GM18507 (cell line): Measurements from ENCODE around the gene SUPV3L1.
"Not testable (repeated sequence)": the region's sequence is repeated elsewhere in the genome, so short reads cannot be mapped to it uniquely, and the experiment has no call there.

Experiments used
- DNase-seq: peaks from one replicate; pipeline ENCODE4 v3.0.0; 2011; ENCODE audit warnings: low read depth; ENCODE audit not compliant: insufficient read length; ENCODE audit errors: extremely low spot score
- FAIRE-seq: peaks from 2 replicates; lab custom pipeline; 2011; peaks lifted over from hg19 to GRCh38; lab: Jason Lieb, UNC

Gene SUPV3L1

GRCh38 chr10:69179743-69180524, at the start of gene SUPV3L1:
Gene SUPV3L1, plus strand, starts transcription at chr10:69180234. Its CDS starts 58 bp downstream, at chr10:69180292.
- DNase-seq, result peak; percentile 86
- peak; percentile 96 for FAIRE-seq

GRCh38 chr10:69130251-69130650, 49.8 kb upstream of the SUPV3L1 start:
- DNase-seq (no peak), FAIRE-seq (no peak)

GRCh38 chr10:69139961-69140360, 40.1 kb upstream of the SUPV3L1 start:
- FAIRE-seq, result no peak
- no peak for DNase-seq

- DNase-seq (no peak), FAIRE-seq (no peak)
Observed at GRCh38 chr10:69141304-69141703, 38.7 kb upstream of the SUPV3L1 start.

- not testable (repeated sequence) for DNase-seq, FAIRE-seq
Observed at GRCh38 chr10:69142074-69142473, 38.0 kb upstream of the SUPV3L1 start.

GRCh38 chr10:69142983-69143382, 37.1 kb upstream of the SUPV3L1 start:
- no peak for FAIRE-seq
- no peak for DNase-seq

- no peak for FAIRE-seq
Observed at GRCh38 chr10:69145329-69145728, 34.7 kb upstream of the SUPV3L1 start.

GRCh38 chr10:69145864-69146263, 34.2 kb upstream of the SUPV3L1 start:
- DNase-seq, result no peak
- no peak for FAIRE-seq

More at GRCh38 chr10:69145329-69145728, 34.7 kb upstream of the SUPV3L1 start:
- DNase-seq, result no peak

GRCh38 chr10:69146759-69147158, 33.3 kb upstream of the SUPV3L1 start:
- FAIRE-seq, result peak; percentile 15
- no peak for DNase-seq

- FAIRE-seq (no peak), DNase-seq (no peak)
Observed at GRCh38 chr10:69151984-69152383, 28.1 kb upstream of the SUPV3L1 start.

GRCh38 chr10:69153227-69153626, 26.8 kb upstream of the SUPV3L1 start:
- no peak for DNase-seq
- FAIRE-seq, result no peak

- FAIRE-seq, result no peak
- no peak for DNase-seq
Observed at GRCh38 chr10:69160809-69161241, 19.2 kb upstream of the SUPV3L1 start.

GRCh38 chr10:69168493-69168892, 11.5 kb upstream of the SUPV3L1 start:
- FAIRE-seq (no peak), DNase-seq (no peak)

- no peak for DNase-seq
- FAIRE-seq, result no peak
Observed at GRCh38 chr10:69172241-69172982, 7.6 kb upstream of the SUPV3L1 start.

- not testable (repeated sequence) for DNase-seq, FAIRE-seq
Observed at GRCh38 chr10:69175326-69175725, 4.7 kb upstream of the SUPV3L1 start.

- DNase-seq (no peak), FAIRE-seq (no peak)
Observed at GRCh38 chr10:69176823-69177222, 3.2 kb upstream of the SUPV3L1 start.

GRCh38 chr10:69179089-69179742, 818 bp upstream of the SUPV3L1 start:
- FAIRE-seq (peak; percentile 9), DNase-seq (no peak)

GRCh38 chr10:69180525-69181204, 631 bp downstream of the SUPV3L1 start:
- FAIRE-seq, result no peak
- DNase-seq, result peak; percentile 18

- no peak for FAIRE-seq
Observed at GRCh38 chr10:69181433-69181832, 1.4 kb downstream of the SUPV3L1 start.

GRCh38 chr10:69182005-69182404, 2.0 kb downstream of the SUPV3L1 start:
- FAIRE-seq, result no peak
- no peak for DNase-seq

More at GRCh38 chr10:69181433-69181832, 1.4 kb downstream of the SUPV3L1 start:
- no peak for DNase-seq
